Measurements from ENCODE around the gene ELFN2.

DNA sequence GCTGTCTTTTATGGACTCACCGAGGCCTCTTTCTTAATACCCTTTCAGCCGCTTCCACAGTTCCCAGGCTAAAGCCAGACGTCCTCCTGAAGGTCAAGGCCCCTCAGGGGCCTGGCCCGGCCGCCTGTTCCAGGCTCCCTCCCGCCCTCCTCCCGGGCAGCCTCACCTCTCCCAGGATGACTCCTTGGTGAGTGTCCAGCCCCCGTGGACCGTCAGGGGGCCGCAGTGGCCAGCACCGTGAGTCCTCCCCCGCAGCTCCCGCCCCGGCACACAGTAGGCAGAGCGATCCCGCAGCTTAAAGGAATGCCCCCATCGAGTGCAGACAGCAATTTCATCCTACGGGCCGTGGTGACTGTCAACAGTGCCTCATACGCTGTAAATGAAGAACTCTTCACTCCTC is 32.9 kb downstream of the ELFN2 start:
- TF ChIP-seq, protein P1, sequence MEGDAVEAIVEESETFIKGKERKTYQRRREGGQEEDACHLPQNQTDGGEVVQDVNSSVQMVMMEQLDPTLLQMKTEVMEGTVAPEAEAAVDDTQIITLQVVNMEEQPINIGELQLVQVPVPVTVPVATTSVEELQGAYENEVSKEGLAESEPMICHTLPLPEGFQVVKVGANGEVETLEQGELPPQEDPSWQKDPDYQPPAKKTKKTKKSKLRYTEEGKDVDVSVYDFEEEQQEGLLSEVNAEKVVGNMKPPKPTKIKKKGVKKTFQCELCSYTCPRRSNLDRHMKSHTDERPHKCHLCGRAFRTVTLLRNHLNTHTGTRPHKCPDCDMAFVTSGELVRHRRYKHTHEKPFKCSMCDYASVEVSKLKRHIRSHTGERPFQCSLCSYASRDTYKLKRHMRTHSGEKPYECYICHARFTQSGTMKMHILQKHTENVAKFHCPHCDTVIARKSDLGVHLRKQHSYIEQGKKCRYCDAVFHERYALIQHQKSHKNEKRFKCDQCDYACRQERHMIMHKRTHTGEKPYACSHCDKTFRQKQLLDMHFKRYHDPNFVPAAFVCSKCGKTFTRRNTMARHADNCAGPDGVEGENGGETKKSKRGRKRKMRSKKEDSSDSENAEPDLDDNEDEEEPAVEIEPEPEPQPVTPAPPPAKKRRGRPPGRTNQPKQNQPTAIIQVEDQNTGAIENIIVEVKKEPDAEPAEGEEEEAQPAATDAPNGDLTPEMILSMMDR (IDR thresholded peaks at IDR 0.05; ENCODE audit: low read depth, low read length, poor library complexity, severe bottlenecking) = no peak
- TF ChIP-seq EZH2phosphoT487 (IDR thresholded peaks at IDR 0.05; ENCODE audit: borderline replicate concordance, low read length) = no peak

Measured in DOHH2 (cell line).